GM12874 (cell line): ENCODE results near the gene JAKMIP1.

Experiments used
- TF ChIP-seq, protein P1 (sequence below): IDR thresholded peaks from 2 replicates; pipeline ENCODE4 v1.5.1; 2011; ENCODE audit warnings: low read depth, mild to moderate bottlenecking, control low read depth, low read length, moderate library complexity; ENCODE audit not compliant: insufficient read depth

The JAKMIP1 gene

DNA sequence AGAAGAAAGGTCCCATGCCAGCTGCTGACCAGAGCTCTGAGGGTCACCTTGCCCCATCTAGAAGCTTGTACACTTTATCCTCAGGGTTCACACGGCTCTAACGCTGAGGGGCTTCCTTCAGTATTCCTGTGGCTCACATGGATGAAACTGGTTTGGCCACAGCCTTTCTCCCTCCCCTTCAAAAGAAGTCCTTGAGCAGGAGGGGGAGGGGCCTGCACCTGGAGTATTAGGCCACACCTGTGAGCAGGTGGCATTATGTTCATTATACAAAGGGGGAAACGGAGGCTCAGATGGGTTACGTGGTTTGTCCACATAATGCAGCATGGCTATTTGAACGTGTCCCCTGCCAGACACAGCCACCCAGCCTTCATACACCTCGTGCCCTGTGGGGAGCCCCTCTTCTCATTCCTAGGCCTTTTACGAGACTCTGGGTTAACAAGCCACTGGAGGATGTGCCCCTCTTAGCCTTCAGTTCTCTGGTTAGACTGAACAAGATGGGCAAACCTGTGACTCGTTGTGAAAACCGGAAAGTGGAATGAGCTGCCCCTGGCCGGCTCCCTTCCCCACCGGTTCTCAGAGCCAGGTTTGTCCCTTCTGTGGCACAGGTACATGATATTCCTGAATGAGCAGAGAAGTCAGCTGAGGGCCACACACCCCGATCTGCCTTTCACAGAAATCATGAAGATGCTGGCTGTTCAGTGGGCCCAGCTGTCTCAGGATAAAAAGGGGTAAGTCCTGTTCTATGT, 27.2 kb upstream of the JAKMIP1 start:
- TF ChIP-seq, protein P1, sequence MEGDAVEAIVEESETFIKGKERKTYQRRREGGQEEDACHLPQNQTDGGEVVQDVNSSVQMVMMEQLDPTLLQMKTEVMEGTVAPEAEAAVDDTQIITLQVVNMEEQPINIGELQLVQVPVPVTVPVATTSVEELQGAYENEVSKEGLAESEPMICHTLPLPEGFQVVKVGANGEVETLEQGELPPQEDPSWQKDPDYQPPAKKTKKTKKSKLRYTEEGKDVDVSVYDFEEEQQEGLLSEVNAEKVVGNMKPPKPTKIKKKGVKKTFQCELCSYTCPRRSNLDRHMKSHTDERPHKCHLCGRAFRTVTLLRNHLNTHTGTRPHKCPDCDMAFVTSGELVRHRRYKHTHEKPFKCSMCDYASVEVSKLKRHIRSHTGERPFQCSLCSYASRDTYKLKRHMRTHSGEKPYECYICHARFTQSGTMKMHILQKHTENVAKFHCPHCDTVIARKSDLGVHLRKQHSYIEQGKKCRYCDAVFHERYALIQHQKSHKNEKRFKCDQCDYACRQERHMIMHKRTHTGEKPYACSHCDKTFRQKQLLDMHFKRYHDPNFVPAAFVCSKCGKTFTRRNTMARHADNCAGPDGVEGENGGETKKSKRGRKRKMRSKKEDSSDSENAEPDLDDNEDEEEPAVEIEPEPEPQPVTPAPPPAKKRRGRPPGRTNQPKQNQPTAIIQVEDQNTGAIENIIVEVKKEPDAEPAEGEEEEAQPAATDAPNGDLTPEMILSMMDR = no peak

DNA sequence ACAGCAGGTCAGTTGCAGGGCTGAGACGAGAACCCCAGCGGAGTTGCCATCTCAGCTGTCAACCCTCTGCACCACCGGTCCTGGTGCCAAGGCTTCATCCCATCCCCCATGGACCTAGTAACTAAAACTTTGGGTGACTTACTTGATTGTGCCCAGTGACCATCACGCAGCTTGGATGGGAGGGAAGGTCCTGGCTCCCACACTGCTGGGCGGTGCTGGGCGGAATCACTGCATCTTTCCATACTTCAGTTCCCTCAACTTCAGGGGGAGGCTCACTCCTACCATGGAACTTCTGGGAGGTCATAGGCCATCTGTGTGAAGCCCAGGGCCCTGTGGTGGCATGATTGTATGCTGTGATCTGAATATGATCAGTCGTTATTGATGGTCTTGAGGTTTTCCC, 26.2 kb upstream of the JAKMIP1 start:
- TF ChIP-seq, protein P1 = no peak

DNA sequence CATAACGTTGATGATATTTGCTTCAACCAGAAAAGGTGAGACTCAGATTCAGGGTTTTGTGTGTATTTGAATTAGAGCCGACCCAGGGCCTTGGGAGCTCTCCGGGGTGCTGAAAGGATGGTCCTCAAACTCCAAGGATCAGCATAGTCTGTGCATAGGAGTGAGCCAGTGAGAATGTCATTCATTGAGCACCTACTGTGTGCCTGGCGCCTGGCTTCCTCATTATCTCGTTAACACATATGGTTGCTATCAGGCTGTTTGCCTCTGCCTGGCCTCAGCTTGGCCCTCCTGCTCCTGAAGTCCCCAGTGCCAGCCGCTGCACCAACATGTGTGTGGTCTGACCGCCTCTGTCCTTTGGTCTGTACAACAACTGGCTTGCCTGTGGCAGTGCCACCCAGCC, 25.1 kb upstream of the JAKMIP1 start:
- TF ChIP-seq, protein P1 = no peak

DNA sequence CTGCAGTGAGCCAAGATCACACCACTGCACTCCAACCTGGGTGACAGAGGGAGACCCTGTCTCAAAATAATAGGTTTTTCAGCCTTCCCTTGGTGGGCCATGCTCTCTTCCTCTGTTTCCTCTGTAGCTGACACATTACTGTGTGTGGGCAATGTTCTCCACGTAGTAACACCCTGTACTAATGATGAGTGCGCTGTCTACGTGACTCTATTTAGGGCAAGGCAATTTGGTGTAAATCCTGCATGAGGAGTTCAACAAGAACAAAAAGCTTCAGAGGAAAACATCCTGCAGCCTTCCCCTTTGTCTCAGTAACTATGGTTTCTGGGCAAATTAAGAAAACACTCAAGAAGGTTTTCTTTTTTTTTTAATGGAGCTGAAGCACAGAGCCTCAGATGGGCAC, 24.4 kb upstream of the JAKMIP1 start:
- TF ChIP-seq, protein P1 = no peak

DNA sequence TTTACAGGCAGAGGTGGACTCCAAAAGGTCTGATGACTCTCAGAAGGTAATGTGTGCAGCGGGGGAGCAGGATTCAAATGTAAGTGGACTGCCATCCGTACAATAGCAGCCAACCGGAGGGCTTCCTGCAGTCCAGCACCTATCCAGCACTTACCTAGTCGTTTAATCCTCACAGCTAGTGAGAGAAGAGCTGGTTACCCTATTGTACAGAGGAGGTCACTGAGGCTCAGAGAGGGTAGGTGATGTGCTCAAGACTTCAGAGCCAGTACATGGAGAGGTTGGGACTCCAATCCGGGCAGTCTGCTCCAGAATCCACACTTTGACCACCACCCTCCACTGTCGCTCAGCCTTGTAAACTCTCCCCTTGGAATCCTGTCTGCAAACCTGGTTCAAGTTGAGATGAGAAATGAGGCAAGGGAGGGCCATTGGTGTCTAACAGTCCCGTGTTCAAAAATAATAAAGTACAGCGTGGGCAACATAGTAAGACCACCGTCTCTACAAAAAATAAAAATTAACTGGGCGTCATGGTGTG, 22.5 kb upstream of the JAKMIP1 start:
- TF ChIP-seq, protein P1 = no peak

DNA sequence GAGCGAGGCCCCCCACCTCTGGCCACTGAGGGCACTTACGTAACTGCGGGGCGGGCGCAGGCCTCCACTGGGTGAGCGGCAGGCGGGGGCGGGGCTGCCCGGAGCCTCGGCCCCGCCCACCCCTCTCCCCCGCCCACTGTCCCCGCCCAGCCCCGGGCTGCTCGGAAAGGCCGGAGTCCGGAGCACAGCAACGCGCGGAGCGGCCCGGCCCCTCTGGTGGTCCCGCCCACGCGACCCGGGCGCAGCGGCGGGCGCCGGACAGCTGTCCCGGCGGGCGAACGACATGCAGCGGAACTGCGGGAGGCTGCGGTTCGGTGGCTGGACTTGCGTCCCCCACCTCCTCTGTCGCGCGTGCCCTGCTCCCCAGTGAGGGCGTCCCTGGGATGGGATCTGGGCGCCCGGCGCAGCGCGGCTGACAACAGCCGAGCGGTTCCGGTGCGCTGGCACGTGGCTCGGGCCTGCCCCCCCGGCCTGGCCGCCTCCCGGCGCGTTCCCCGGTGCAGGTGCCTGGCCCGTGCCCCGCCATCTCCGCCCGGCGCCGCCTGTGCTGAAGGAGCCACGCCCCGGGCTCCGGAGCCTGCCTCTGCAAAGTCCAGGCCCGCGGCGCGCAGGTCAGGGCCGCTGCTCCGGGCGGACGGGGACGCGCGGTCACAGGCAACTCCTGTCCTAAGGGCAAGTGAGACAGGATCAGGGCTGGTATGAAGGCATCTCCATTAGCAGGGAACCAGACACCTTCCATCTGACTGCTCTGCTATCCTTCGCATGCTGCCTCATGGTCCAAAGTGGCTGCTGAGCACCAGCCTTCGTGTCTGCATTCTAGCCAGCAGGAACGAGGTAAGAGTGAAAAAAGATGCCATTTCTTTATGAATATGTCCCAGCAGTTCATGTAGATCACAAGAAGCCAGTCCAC, 21.8 kb upstream of the JAKMIP1 start:
- TF ChIP-seq, protein P1 = no peak

DNA sequence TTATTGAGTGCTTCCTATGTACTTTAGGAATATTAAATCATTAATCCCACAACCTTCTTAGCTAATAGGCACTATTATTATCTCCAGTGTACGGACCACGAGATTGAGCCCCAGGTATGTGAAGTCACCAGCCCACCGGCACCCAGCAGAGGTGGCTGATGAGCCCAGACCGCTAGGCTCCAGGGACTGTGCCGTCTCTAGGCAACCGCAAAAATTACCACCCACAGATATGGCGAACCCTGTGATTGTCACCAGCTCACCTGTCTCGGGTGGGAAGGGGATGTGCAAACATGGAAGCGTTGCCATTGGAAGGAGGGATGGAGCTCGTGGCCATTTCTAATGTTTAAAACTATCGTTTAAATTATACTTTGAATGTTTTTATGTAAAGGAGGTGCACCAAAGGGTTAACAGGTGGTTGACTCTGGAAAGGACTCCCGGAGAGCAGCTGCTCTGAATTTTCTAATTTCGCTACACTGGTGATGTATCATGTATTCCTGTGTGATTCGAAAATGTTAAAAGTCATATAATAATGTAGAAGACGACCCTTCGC, 21.0 kb upstream of the JAKMIP1 start:
- TF ChIP-seq, protein P1 = no peak
